PC-3 (cell line): ENCODE data around the gene NUDT1.

Experiments used
- EZH2phosphoT487 ChIP-seq: fragments of 300-600 bp; sonication (generic); IDR thresholded peaks from 2 replicates; pipeline ENCODE4 v1.6.1; 2018; ENCODE audit warnings: mild to moderate bottlenecking, antibody characterized with exemption, low read length, borderline replicate concordance
- TF ChIP-seq, protein P1 (sequence below): fragments of 300-600 bp; sonication (generic); conservative IDR thresholded peaks from 2 replicates; pipeline ENCODE4 v1.5.1; 2017; ENCODE audit warnings: antibody characterized with exemption, low read depth, mild to moderate bottlenecking, low read length

DNA sequence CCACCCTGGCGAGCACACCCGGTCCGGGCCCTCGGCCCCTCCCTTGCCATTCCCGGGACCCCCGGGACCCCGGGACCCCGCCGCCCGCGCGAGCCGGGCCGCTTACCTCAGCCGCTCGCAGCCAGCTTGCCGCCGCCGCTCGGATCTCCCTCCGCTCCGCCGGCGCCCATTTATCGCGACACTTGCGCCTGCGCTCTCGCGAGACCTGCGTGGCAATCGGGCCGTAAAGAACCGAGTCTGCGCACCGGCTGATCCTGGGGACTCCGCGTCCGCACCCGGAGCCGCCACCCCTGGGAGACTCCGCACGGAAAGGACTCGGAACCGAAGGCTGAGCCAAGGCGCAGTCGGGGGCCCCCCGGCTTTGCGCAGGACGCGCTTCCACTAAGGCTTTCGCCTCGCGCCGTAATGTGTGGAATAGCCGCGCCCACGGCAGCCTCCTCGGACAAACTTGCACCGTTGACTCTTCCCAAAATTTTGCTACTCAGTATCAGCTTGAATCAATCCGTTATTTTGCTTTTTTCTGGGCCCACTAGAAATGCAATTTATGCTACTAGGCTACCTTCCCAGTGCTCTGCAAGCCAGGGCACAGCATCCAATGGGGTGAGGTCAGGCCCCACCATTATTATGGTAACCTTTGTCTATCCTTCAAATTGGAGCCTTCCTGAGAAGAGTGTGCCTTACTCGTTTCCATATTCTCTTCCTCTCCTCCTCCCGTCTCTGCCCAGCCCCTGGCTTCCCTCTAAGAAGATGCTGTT is 9.1 kb upstream of the NUDT1 start, which contains the start of gene MAD1L1:
- TF ChIP-seq, protein P1, sequence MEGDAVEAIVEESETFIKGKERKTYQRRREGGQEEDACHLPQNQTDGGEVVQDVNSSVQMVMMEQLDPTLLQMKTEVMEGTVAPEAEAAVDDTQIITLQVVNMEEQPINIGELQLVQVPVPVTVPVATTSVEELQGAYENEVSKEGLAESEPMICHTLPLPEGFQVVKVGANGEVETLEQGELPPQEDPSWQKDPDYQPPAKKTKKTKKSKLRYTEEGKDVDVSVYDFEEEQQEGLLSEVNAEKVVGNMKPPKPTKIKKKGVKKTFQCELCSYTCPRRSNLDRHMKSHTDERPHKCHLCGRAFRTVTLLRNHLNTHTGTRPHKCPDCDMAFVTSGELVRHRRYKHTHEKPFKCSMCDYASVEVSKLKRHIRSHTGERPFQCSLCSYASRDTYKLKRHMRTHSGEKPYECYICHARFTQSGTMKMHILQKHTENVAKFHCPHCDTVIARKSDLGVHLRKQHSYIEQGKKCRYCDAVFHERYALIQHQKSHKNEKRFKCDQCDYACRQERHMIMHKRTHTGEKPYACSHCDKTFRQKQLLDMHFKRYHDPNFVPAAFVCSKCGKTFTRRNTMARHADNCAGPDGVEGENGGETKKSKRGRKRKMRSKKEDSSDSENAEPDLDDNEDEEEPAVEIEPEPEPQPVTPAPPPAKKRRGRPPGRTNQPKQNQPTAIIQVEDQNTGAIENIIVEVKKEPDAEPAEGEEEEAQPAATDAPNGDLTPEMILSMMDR, result no peak
- TF ChIP-seq EZH2phosphoT487, result no peak
